Aorta (tissue), 5 donors: ENCODE data around the gene TK2. TPM values are rescaled to one million over a fixed set of nuclear protein-coding genes. Genes with fewer than 3 reads are reported as not detected.
A peak's percentile ranks its signal among the peaks of the same experiment; 100 is the strongest.
"Not testable (repeated sequence)": the region's sequence is repeated elsewhere in the genome, so short reads cannot be mapped to it uniquely, and the experiment has no call there.

ENCODE experiments used
- ATAC-seq: fragments of 200-7000 bp; cut with Tn5 transposase; one replicate; pipeline ENCODE4 v1.9.1; 2022; ENCODE audit warnings: moderate library complexity; ENCODE audit not compliant: low FRiP score
- DNase-seq, 2 donors: peaks; one replicate each; pipeline ENCODE4 v3.0.0-alpha.2; 2020
- H3K27ac ChIP-seq, 2 donors: one replicate each; pipeline ENCODE4 v1.5.1; 2013; ENCODE audit warnings: low read length in 2 of 2, mild to moderate bottlenecking in 2 of 2, moderate library complexity in 2 of 2, control low read depth in 1 of 2, inconsistent platforms in 1 of 2, low read depth in 1 of 2
- H3K27me3 ChIP-seq, 2 donors: one replicate each; pipeline ENCODE4 v1.6.1; 2013; ENCODE audit warnings: control low read depth in 1 of 2, low read length in 1 of 2, mild to moderate bottlenecking in 1 of 2, moderate library complexity in 1 of 2; ENCODE audit not compliant: insufficient read depth in 2 of 2, control insufficient read depth in 1 of 2
- H3K36me3 ChIP-seq, 2 donors: one replicate each; pipeline ENCODE4 v1.6.1; 2013; ENCODE audit warnings: control low read depth in 1 of 2, low read length in 1 of 2, mild to moderate bottlenecking in 1 of 2; ENCODE audit not compliant: insufficient read depth in 2 of 2, control insufficient read depth in 1 of 2
- H3K4me1 ChIP-seq, 2 donors: one replicate each; pipeline ENCODE4 v1.6.1; 2013; ENCODE audit warnings: low read length in 2 of 2, control low read depth in 1 of 2, mild to moderate bottlenecking in 1 of 2, moderate library complexity in 1 of 2; ENCODE audit not compliant: insufficient read depth in 2 of 2, control insufficient read depth in 1 of 2
- H3K4me3 ChIP-seq, 2 donors: one replicate each; pipeline ENCODE4 v1.5.1; 2013; ENCODE audit warnings: low read length in 2 of 2, control low read depth in 1 of 2, mild to moderate bottlenecking in 1 of 2
- H3K9me3 ChIP-seq: one replicate; pipeline ENCODE4 v1.6.1; 2013; ENCODE audit warnings: mild to moderate bottlenecking, low read length; ENCODE audit not compliant: control insufficient read depth
- WGBS, 2 donors: extraction: QIAGEN DNeasy Blood & Tissue Kit; methylation state at CpG; one replicate each; pipeline ENCODE4 v1.1.7; 2013; 5-methylcytosine and 5-hydroxymethylcytosine counted together
- intact Hi-C, 2 donors: fragments of 100-400 bp; cut with DNase I; formaldehyde crosslinking; loops; one replicate each; pipeline versions ENCODE4 v1.14.2 to v1.15.0; 2022
- polyA plus RNA-seq, 2 donors: library from polyadenylated mRNA; stranded (reverse); fragments of 200-250 nt; gene quantifications; one replicate each; pipeline ENCODE4 v1.2.3, GENCODE V29; 2013
- total RNA-seq, 2 donors: library from RNA; stranded (reverse); fragmentation: NEBNext Ultra II Directional; extraction: Animal tissue kit (Norgen Biotek cat#: 25700); gene quantifications; one replicate each; pipeline ENCODE4 v1.2.1, GENCODE V29; 2021
- donor health status: healthy with polysubstance abuse.
- donor health status: Bipolar disorder and iron deficiency.
- donor health status: DM: no; HTN: no; CAD: no.
- donor health status: DM: no; HTN: no; CAD: no.
- donor health status: DM: yes; HTN: yes; CAD: no.

The TK2 gene
- total and polyA plus RNA-seq, 4 donors, result 18.9 to 43.4 (median 28.9) TPM

- WGBS, 2 donors, result 81 to 94% methylated on average over 6 of the region's 6 CpGs
- intact Hi-C loops, result loop anchor here in 1 of 2 donors (10.0 kb wide), 1 partner anchor 115 kb away; no protein-coding TSS in a partner anchor
- Histone ChIP-seq H3K4me3 (no peak overlapping the region), H3K9me3 (no peaks in the 10 kb centered on the region), H3K36me3 (no peaks in the 10 kb centered on the region), H3K4me1 (no peaks in the 10 kb centered on the region), H3K27me3 (no peaks in the 10 kb centered on the region), H3K27ac (no peak overlapping the region)
- DNase-seq, result no peak
- no peak for ATAC-seq
Observed at GRCh38 chr16:66469947-66470546, 79.9 kb downstream of the TK2 start.

GRCh38 chr16:66469291-66469946 lies 80.5 kb downstream of the TK2 start:
- no peaks in the 10 kb centered on the region for H3K36me3 ChIP-seq
- peak in 1 of 2 donors; percentile 74 for DNase-seq
- no peak for ATAC-seq
- H3K27me3 ChIP-seq, result no peaks in the 10 kb centered on the region
- no peak overlapping the region for H3K4me3 ChIP-seq
- H3K4me1 ChIP-seq, result no peaks in the 10 kb centered on the region
- H3K9me3 ChIP-seq, result no peaks in the 10 kb centered on the region
- H3K27ac ChIP-seq, result no peak overlapping the region
- WGBS, 2 donors, result 94 to 95% methylated on average over 26 of the region's 26 CpGs
- intact Hi-C loops, result no loop called here

- Histone ChIP-seq H3K4me1 (no peaks in the 10 kb centered on the region), H3K27me3 (no peaks in the 10 kb centered on the region), H3K4me3 (no peak overlapping the region), H3K27ac (no peak overlapping the region), H3K9me3 (no peaks in the 10 kb centered on the region), H3K36me3 (no peaks in the 10 kb centered on the region)
- no peak for ATAC-seq
- WGBS, 2 donors, result 88 to 89% methylated on average over 11 of the region's 11 CpGs
- intact Hi-C loops, result no loop called here
- peak in 1 of 2 donors; percentile 50 for DNase-seq
Observed at GRCh38 chr16:66468321-66468965, 81.5 kb downstream of the TK2 start.

- Histone ChIP-seq H3K27me3 (no peaks in the 10 kb centered on the region), H3K27ac (no peak overlapping the region), H3K36me3 (no peaks in the 10 kb centered on the region), H3K9me3 (no peaks in the 10 kb centered on the region), H3K4me1 (no peaks in the 10 kb centered on the region), H3K4me3 (no peak overlapping the region)
- ATAC-seq (no peak), DNase-seq (peak in 1 of 2 donors; percentile 60)
- 93 to 98% methylated on average over 5 of the region's 5 CpGs for WGBS, 2 donors
- intact Hi-C loops, result no loop called here
Observed at GRCh38 chr16:66467611-66468010, 82.3 kb downstream of the TK2 start.

- H3K4me3 ChIP-seq, H3K4me1 ChIP-seq, H3K36me3 ChIP-seq, H3K27me3 ChIP-seq, ATAC-seq, DNase-seq, H3K27ac ChIP-seq, intact Hi-C loops, H3K9me3 ChIP-seq: not testable (repeated sequence)
- WGBS, 2 donors, result 92 to 94% methylated on average over 6 of the region's 6 CpGs
Observed at GRCh38 chr16:66466636-66467035, 83.3 kb downstream of the TK2 start.

GRCh38 chr16:66465946-66466345 lies 84.0 kb downstream of the TK2 start:
- DNase-seq, H3K9me3 ChIP-seq, H3K4me3 ChIP-seq, ATAC-seq, intact Hi-C loops, H3K4me1 ChIP-seq, H3K36me3 ChIP-seq, H3K27me3 ChIP-seq, H3K27ac ChIP-seq: not testable (repeated sequence)
- 95% methylated on average over 6 of the region's 6 CpGs for WGBS, 2 donors

- no peak overlapping the region for H3K4me3 ChIP-seq
- 20 to 23% methylated on average over 1 of the region's 1 CpG for WGBS, 2 donors
- H3K4me1 ChIP-seq, result no peaks in the 10 kb centered on the region
- no peak overlapping the region for H3K27ac ChIP-seq
- H3K9me3 ChIP-seq, result no peaks in the 10 kb centered on the region
- intact Hi-C loops, result no loop called here
- no peaks in the 10 kb centered on the region for H3K27me3 ChIP-seq
- DNase-seq (no peak), ATAC-seq (no peak)
- H3K36me3 ChIP-seq, result no peaks in the 10 kb centered on the region
Observed at GRCh38 chr16:66462912-66463311, 87.0 kb downstream of the TK2 start.

GRCh38 chr16:66460703-66461102 lies 89.2 kb downstream of the TK2 start:
- no peak for ATAC-seq
- Histone ChIP-seq H3K4me1 (no peaks in the 10 kb centered on the region), H3K27me3 (no peaks in the 10 kb centered on the region), H3K36me3 (no peaks in the 10 kb centered on the region), H3K27ac (no peak overlapping the region), H3K4me3 (no peak overlapping the region), H3K9me3 (no peaks in the 10 kb centered on the region)
- intact Hi-C loops, result no loop called here
- WGBS, 2 donors, result 82 to 92% methylated on average over 1 of the region's 1 CpG
- DNase-seq, result no peak

- no peak for ATAC-seq
- peak in 1 of 2 donors; percentile 57 for DNase-seq
- intact Hi-C loops, result no loop called here
- Histone ChIP-seq H3K27me3 (no peaks in the 10 kb centered on the region), H3K27ac (no peak overlapping the region), H3K4me3 (no peak overlapping the region), H3K9me3 (no peaks in the 10 kb centered on the region), H3K4me1 (no peaks in the 10 kb centered on the region), H3K36me3 (no peaks in the 10 kb centered on the region)
- 22 to 29% methylated on average over 5 of the region's 5 CpGs for WGBS, 2 donors
Observed at GRCh38 chr16:66459878-66460277, 90.0 kb downstream of the TK2 start.
